Common myeloid progenitor, CD34-positive (primary cell): Measurements from ENCODE around the gene VRK3.
"Not testable (repeated sequence)": the region's sequence is repeated elsewhere in the genome, so short reads cannot be mapped to it uniquely, and the experiment has no call there.

Experiments used
- CTCF ChIA-PET: fragments of 350-600 bp; sonication (Branson Sonifier 250); formaldehyde crosslinking; loops from one replicate; lab custom pipeline; 2021; ENCODE audit warnings: antibody characterized with exemption; lab: Charles Lee
- POLR2A ChIA-PET: fragments of 350-600 bp; sonication (Branson Sonifier 250); formaldehyde crosslinking; loops from one replicate; lab custom pipeline; 2021; ENCODE audit warnings: antibody characterized with exemption; lab: Charles Lee
- DNase-seq, 3 donors: peaks; one replicate each; pipeline versions ENCODE4 v3.0.0 to v3.0.0-alpha.2; 2013
- H3K27ac ChIP-seq, 2 experiments: 1 replicate in 1 of 2; 2 replicates in 1 of 2; pipeline ENCODE4 v1.7.0; 2013; ENCODE audit warnings: inconsistent platforms in 2 of 2, low read length in 2 of 2, mild to moderate bottlenecking in 2 of 2, low read depth in 1 of 2, moderate library complexity in 1 of 2; ENCODE audit not compliant: severe bottlenecking in 2 of 2, insufficient read depth in 1 of 2, poor library complexity in 1 of 2
- H3K27me3 ChIP-seq, 5 experiments: replicated peaks in 2 of 5; 1 replicate in 3 of 5; 2 replicates in 2 of 5; pipeline versions ENCODE4 v1.6.1 to v1.7.0; 2013; ENCODE audit warnings: low read length in 4 of 5, mild to moderate bottlenecking in 2 of 5, moderate library complexity in 2 of 5, inconsistent platforms in 1 of 5; ENCODE audit not compliant: insufficient read depth in 5 of 5, control insufficient read depth in 4 of 5
- H3K36me3 ChIP-seq, 4 experiments: 1 replicate in 2 of 4; 2 replicates in 2 of 4; pipeline versions ENCODE4 v1.6.1 to v1.7.0; 2013; ENCODE audit warnings: low read length in 3 of 4, control low read depth in 1 of 4, mild to moderate bottlenecking in 1 of 4; ENCODE audit not compliant: control insufficient read depth in 4 of 4, insufficient read depth in 4 of 4
- H3K4me1 ChIP-seq, 4 experiments: 1 replicate in 3 of 4; 2 replicates in 1 of 4; pipeline versions ENCODE4 v1.6.1 to v1.7.1; 2013; ENCODE audit warnings: low read length in 3 of 4, mild to moderate bottlenecking in 3 of 4, control low read depth in 1 of 4, inconsistent platforms in 1 of 4, moderate library complexity in 1 of 4; ENCODE audit not compliant: control insufficient read depth in 4 of 4, insufficient read depth in 4 of 4; ENCODE audit errors: control extremely low read depth in 1 of 4
- H3K4me3 ChIP-seq, 7 experiments: 1 replicate in 4 of 7; 2 replicates in 3 of 7; pipeline versions ENCODE4 v1.5.1 to v1.7.0; 2013; ENCODE audit warnings: mild to moderate bottlenecking in 7 of 7, low read length in 6 of 7, moderate library complexity in 6 of 7, inconsistent platforms in 2 of 7, low read depth in 2 of 7, control low read depth in 1 of 7; ENCODE audit not compliant: insufficient read depth in 4 of 7, control insufficient read depth in 1 of 7; ENCODE audit errors: extremely low read depth in 1 of 7
- H3K9me3 ChIP-seq, 5 experiments: 1 replicate in 4 of 5; 2 replicates in 1 of 5; pipeline versions ENCODE4 v1.6.1 to v1.7.1; 2013; ENCODE audit warnings: low read length in 4 of 5, mild to moderate bottlenecking in 2 of 5, inconsistent platforms in 1 of 5, low read depth in 1 of 5, moderate library complexity in 1 of 5; ENCODE audit not compliant: control insufficient read depth in 4 of 5, insufficient read depth in 2 of 5; ENCODE audit errors: control extremely low read depth in 1 of 5
- WGBS: methylation state at CpG from one replicate; pipeline ENCODE4 v1.1.5; 2013; ENCODE audit not compliant: insufficient coverage; 5-methylcytosine and 5-hydroxymethylcytosine counted together

The VRK3 gene

DNA sequence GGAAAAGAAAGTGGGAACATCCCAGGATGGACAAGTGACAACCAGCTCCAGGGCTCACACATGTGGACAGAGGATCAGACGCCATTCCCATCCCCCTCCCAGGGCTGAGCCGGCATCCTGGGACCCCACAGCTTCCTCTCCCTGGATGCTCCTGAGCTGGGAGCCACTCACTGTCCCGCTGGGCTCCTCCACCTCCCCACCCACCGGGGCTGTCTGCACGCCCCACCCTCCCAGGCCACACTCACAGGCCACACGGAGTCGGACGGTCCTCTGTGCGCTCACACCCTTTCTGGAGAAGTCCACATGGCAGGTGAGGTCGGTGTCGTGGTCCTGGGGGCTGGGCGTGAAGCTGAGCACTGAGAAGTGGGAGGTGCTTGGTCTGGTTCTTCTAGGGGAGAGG is 65.3 kb downstream of the VRK3 start:
- H3K36me3 ChIP-seq, POLR2A ChIA-PET, CTCF ChIA-PET, H3K9me3 ChIP-seq, DNase-seq, H3K4me1 ChIP-seq, H3K4me3 ChIP-seq, H3K27ac ChIP-seq, H3K27me3 ChIP-seq: not testable (repeated sequence)
- no CpG with 5 or more reads among the region's 12 CpGs for WGBS

DNA sequence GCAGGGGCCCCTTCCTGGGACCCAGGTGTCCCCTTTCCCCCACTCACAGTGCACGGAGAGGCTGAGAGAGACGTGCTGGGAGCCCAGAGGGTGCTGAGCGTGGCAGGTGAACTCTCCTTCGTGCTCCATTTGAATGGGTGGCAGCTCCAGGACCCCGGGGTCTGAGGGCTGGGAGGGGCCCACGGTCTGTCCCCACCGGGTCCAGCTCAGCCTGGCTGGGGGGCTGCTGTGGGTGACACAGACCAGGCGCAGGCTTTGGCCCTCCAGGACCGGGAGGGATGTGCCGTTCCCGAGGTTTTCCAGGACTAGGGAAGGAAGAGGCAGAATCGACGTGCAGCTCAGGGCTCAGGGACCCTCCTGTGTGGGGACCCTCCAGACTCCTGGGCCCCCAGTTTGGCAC is 66.6 kb downstream of the VRK3 start:
- CTCF ChIA-PET, H3K27ac ChIP-seq, H3K36me3 ChIP-seq, H3K27me3 ChIP-seq, DNase-seq, H3K9me3 ChIP-seq, POLR2A ChIA-PET, H3K4me3 ChIP-seq: not testable (repeated sequence)
- WGBS = 88% methylated on average over 8 of the region's 13 CpGs
- peaks cover 5 to 16% (median 9%) of the 10 kb centered on the region in 4 experiments for H3K4me1 ChIP-seq

DNA sequence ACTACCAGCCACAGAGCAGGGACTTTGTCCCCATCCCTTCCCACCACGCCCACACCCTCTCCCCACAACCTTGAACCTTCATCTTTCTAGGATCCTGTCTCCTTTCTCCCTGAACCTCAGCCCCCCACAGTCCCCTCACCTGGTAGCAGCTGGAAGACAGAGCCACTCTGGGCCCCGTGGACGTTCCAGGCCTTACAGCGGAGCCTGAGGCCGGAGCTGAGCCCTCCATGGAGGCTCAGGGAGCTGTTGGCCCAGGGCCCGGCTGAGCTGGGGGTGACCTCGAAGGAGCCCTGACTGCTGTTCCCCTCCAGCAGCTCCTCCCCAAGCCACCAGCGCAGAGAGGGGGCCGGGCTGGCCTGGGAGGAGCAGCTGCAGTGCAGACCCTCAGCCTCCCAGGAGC is 67.0 kb downstream of the VRK3 start:
- DNase-seq, H3K27me3 ChIP-seq, H3K36me3 ChIP-seq, H3K9me3 ChIP-seq, POLR2A ChIA-PET, H3K4me3 ChIP-seq, H3K27ac ChIP-seq: not testable (repeated sequence)
- H3K4me1 ChIP-seq = peaks cover 6 to 19% (median 12%) of the 10 kb centered on the region in 4 experiments
- CTCF ChIA-PET = interaction anchor here (1.4 kb wide), 1 partner anchor 19 kb away, joined by 3 read pairs; no protein-coding TSS in a partner anchor
- 92% methylated on average over 2 of the region's 9 CpGs for WGBS

DNA sequence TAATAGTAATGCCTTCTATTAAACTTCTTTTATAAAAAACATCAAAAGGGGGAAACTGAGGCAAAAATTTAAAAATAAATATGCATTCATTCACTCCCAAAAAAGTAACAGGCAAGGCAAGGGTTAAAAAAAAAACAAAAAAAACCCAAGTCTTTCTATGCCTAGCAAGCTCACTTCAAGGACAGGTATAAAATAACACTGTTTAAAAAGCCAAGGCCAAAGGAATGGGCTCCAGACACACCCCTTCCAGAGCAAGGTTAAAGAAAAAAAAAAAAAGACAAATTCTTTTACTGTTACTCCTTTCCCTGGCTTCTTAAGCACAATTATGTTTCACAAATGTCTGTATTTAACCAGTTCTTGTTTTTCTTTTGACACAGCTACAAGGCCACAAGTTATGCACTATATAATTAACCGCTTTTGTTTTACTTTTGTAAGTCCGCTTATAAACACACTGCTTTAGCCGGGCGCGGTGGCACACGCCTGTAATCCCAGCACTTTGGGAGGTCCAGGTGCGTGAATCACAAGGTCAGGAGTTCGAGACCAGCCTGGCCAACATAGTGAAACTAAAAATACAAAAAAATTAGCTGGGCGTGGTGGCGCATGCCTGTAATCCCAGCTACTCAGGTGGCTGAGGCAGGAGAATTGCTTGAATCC is 67.8 kb downstream of the VRK3 start:
- DNase-seq = no peak
- Histone ChIP-seq H3K4me3 (no peak overlapping the region), H3K36me3 (no peaks in the 10 kb centered on the region), H3K9me3 (peaks cover 0 to 3% (median 0%) of the 10 kb centered on the region in 5 experiments), H3K27ac (no peak overlapping the region), H3K27me3 (peaks cover 0 to 5% (median 0%) of the 10 kb centered on the region in 5 experiments), H3K4me1 (peaks cover 6 to 23% (median 15%) of the 10 kb centered on the region in 4 experiments)
- ChIA-PET CTCF (interaction anchor here (1.4 kb wide), 1 partner anchor 18 kb away, joined by 3 read pairs; no protein-coding TSS in a partner anchor), POLR2A (no interaction called here)
- 96% methylated on average over 8 of the region's 10 CpGs for WGBS

DNA sequence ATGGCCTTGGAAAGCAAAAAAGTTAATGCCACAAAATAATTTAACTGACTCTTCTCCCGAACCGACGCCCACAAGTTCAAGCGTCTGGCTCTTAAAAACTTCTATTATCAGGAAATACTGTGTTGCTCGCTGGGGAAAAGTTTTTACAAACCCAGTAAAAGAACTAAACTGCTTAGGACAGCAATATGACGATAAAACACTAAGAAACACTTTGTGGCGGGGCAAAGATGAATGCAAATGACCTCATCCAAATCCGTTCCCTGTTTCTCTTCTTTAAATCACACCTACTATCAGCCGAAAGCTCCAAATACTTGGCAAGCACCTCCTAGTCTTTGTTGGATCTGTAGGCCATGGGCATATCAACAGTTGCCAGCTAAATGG is 69.1 kb downstream of the VRK3 start:
- ChIA-PET POLR2A (no interaction called here), CTCF (no interaction called here)

DNA sequence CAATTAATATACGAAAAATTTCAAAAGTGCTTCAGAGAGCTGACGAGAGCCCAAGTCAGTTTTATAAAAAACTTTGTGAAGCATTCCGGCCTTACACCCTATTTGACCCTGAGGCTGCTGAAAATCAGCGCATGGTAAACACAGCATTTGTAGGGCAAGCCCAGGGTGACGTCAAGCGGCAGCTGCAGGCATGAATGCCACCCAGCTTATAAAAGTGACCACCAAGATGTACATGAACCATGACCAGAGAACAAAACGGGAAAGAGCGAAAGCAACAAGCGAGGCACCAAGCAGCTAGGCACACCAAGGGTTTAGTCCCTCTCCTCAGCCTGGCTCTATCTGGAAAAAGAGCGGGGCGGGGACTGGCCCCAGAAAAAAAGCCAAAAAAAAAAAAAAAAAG is 70.2 kb downstream of the VRK3 start:
- POLR2A ChIA-PET = no interaction called here
- no peak overlapping the region for H3K4me3 ChIP-seq

More for the DNA sequence above, 69.1 kb downstream of the VRK3 start:
- Histone ChIP-seq H3K4me3 (no peak overlapping the region), H3K4me1 (peaks cover 6 to 23% (median 15%) of the 10 kb centered on the region in 4 experiments), H3K27me3 (peaks cover 0 to 5% (median 0%) of the 10 kb centered on the region in 5 experiments), H3K27ac (no peak overlapping the region), H3K9me3 (no peaks in the 10 kb centered on the region), H3K36me3 (no peaks in the 10 kb centered on the region)
- DNase-seq = no peak
- 94% methylated on average over 9 of the region's 9 CpGs for WGBS

DNA sequence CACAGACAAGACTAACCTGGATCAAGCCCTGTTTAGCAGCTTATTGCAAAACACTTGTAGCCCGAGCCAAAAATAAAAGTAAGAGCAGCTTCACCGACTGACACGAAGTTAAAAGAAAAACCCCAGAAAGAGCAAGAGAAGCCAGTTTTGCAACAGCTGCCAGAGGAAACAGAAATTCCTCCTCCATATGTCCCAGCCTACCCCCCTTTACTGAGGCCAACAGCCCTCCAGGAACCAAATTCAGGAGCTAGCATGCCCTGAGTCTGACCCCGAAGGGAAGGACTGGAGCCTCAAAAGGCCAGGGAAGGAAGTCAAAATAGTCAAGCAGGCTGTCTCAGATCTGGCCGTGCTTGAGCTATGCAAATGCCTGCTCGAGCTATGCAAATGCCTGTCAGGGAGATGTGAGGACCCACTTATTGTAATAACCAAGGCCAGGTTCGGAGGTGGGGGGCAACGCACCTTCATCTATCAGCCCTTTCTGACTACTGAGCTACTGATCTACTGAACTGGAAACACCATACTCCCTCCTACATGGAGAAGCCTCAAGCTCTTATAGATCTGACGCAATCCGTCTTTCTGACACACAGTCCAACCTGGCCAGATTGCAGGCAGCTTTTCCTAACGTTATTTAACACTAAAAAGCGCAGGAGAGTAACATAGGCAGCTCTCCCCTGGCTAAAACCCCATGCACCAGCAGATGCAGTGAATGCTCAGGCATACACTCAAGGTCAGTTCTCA is 70.9 kb downstream of the VRK3 start:
- no peak for DNase-seq
- peaks cover 0 to 5% (median 0%) of the 10 kb centered on the region in 5 experiments for H3K27me3 ChIP-seq
- WGBS = 32% methylated on average over 12 of the region's 12 CpGs
- ChIA-PET POLR2A (no interaction called here), CTCF (interaction anchor here (0.6 to 2.9 kb wide), 3 partner anchors 11 to 31 kb away, joined by 3 to 7 read pairs (median 6); no protein-coding TSS in a partner anchor)
- H3K36me3 ChIP-seq = no peaks in the 10 kb centered on the region
- H3K4me3 ChIP-seq = peak overlapping the region in 1 of 7 experiments; percentile 20
- no peak overlapping the region for H3K27ac ChIP-seq
- H3K4me1 ChIP-seq = peaks cover 6 to 23% (median 15%) of the 10 kb centered on the region in 4 experiments
- H3K9me3 ChIP-seq = no peaks in the 10 kb centered on the region

More for the DNA sequence above, 70.2 kb downstream of the VRK3 start:
- H3K36me3 ChIP-seq = no peaks in the 10 kb centered on the region
- no peaks in the 10 kb centered on the region for H3K9me3 ChIP-seq
- peaks cover 0 to 5% (median 0%) of the 10 kb centered on the region in 5 experiments for H3K27me3 ChIP-seq
- no peak for DNase-seq
- H3K27ac ChIP-seq = no peak overlapping the region
- CTCF ChIA-PET = no interaction called here
- 97% methylated on average over 11 of the region's 11 CpGs for WGBS
- peaks cover 6 to 23% (median 15%) of the 10 kb centered on the region in 4 experiments for H3K4me1 ChIP-seq
